PFSK-1 (cell line): ENCODE measurements around the gene C5orf24.

Source experiments
- FOXP2 ChIP-seq: optimal IDR thresholded peaks from 2 replicates; pipeline ENCODE3; 2011; ENCODE audit warnings: borderline replicate concordance, control low read depth, inconsistent platforms; ENCODE audit not compliant: insufficient read depth; ENCODE audit errors: extremely low read length, extremely low read depth
- POLR2AphosphoS5 ChIP-seq: IDR thresholded peaks from 2 replicates; pipeline ENCODE4 v1.6.1; 2012; ENCODE audit warnings: low read depth, mild to moderate bottlenecking, control low read depth, low read length, moderate library complexity
- REST ChIP-seq, 2 experiments: IDR thresholded peaks; 2 replicates each; pipeline versions ENCODE4 v1.6.1 to v1.8.0; 2011 to 2012; ENCODE audit warnings: low read depth in 2 of 2, low read length in 2 of 2, control low read depth in 1 of 2, inconsistent platforms in 1 of 2, mild to moderate bottlenecking in 1 of 2, moderate library complexity in 1 of 2; ENCODE audit not compliant: insufficient read depth in 1 of 2
- SIN3A ChIP-seq: IDR thresholded peaks from 2 replicates; pipeline ENCODE4 v1.6.1; 2012; ENCODE audit warnings: mild to moderate bottlenecking, low read length, moderate library complexity, borderline replicate concordance; ENCODE audit not compliant: insufficient read depth
- TAF1 ChIP-seq: IDR thresholded peaks from 2 replicates; pipeline ENCODE4 v1.6.1; 2012; ENCODE audit warnings: low read length, control low read depth, borderline replicate concordance; ENCODE audit not compliant: insufficient read depth

- TF ChIP-seq TAF1 = no peak
- no peak for TF ChIP-seq REST (IDR thresholded peaks at IDR 0.05; ENCODE audit: insufficient read depth in 1 of 2, low read depth in 2 of 2, low read length in 2 of 2)
- no peak for TF ChIP-seq SIN3A
- TF ChIP-seq POLR2AphosphoS5 = no peak
- no peak for TF ChIP-seq FOXP2
Measured at GRCh38 chr5:134813827-134814226, 31.9 kb upstream of the C5orf24 start.
